EH (cell line): ENCODE results near the gene SMYD2.

Experiments used
- DNase-seq: peaks from one replicate; pipeline ENCODE4 v3.0.0-alpha.2; 2015; ENCODE audit warnings: low read depth

SMYD2 gene

DNA sequence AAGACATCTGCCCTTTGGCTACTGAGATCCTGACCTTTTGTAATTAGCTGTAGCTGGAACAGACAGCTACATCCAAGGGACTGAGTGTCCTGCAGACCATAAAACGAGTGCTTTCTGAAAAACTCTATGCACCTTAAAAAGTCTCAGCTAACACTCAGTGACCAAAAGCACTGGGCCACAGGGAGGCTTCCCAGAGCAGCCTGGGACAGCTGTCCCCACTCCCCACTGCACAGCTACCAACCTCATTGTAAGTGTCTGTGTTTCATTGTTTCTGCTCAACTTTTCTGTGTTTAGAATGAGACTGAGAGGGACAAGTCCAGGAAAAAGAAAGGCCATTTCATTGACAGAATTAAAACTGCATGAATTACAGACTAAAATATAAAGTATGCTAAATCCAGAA, 80.7 kb downstream of the SMYD2 start:
- DNase-seq, result no peak

DNA sequence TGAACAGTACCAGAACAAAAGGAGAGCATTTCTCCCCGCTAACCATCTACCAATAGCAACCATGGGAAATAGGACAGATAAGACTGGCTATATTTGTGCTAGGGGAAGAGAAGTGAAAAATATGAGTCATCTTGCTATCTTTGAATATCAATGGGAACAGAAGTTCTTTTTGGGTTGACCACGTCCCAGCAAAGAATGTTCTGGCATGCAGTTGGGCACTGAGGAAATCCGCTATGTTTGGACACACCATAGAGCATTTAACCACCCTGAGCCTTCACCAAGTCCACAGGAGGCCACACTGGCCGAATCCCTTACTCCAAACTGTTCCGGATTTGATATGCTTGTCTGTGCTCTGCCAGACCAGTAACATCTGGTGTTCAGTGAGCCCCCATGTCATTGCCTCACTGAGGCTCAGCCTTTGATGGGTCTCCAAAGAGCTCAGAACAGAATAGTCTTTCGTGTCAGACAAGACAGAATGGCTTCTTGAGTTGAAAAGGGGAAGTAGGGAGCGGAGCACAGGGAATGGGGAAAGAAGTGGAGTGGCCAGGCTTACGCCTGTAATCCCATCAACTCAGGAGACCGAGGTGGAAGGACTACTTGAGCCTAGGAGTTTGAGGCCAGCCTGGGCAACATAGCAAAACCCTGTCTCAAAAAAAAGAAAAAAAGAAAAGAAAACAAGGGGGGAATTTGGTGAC, 81.4 kb downstream of the SMYD2 start:
- DNase-seq, result peak; percentile 72

DNA sequence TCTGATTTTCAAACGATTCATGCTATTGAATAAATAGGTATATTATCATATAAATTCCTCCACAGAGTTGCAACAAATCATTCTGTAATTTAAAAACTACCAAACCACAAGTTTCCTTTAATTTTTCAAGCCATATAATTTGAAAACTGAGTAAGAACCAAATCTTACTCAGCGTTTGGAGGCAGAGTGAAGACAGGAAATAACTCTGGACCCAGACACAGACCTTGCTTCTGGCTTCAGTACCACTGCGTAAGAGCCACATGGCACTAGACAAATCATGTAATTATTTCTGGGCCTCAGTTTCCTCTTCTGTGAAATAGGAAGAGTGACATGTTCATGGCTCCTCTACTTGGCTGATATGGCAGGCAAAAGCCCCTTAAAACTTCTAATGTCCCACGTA, 82.4 kb downstream of the SMYD2 start:
- DNase-seq, result peak; percentile 51

DNA sequence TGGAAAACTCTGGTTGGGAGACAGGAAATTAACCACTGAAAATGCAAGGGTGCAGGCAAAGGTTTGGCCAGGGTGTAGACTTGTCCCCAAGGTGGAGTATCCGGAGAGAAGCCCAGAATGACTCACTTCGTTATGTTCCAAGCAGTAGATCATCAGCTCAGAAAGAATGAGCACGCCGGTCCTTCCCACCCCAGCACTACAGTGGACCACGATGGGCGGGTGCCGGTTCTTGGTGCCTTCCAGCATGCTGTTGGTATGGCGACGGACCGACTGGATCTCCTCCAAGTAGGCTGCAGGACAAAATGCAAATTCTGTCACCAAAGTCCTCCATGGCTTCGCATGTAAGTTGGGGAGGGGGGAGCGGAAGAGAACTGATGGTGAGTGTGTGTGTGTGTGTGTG, 83.4 kb downstream of the SMYD2 start:
- DNase-seq, result peak; percentile 29

DNA sequence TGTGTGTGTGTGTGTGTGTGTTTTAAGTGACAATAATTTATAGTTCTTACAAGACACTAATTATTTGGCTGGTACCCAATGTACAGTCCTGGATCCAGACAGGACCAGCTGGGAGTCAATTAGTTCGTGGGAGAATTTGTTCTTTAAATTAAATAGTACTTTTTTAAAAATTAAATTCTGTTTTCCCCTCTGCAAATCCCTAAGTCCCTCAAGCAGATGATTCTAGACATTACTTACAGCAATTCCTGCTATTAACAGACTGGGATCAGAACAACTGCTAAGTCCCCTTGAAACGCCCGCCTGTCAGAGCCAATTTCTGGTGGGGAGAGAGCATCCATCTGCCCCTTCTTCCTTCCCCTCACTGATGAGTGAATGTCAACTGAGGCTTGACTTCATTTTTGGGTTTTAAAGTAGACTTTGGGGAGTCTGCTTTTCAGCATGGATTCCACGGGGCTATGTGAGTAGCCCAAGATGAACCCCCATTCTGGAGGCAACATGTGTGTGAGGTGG, 83.9 kb downstream of the SMYD2 start:
- DNase-seq, result no peak

DNA sequence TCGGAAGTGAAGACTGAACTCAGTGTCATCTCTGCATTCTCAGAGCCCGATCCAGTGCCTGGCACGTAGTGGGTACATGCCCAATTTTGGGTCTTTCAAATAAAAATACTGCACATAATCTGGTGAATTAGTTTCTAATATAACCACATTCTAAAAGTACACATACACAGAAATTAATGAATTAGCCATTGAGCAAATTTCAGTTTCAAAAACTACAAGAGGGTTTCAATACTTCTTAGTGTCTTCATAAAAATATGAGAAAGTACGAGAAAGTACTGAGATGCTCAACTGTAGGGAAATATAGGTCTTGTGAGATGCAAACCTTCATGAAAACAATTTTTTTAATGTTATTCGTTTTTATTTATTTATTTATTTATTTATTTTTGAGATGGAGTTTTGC, 86.9 kb downstream of the SMYD2 start:
- no peak for DNase-seq

DNA sequence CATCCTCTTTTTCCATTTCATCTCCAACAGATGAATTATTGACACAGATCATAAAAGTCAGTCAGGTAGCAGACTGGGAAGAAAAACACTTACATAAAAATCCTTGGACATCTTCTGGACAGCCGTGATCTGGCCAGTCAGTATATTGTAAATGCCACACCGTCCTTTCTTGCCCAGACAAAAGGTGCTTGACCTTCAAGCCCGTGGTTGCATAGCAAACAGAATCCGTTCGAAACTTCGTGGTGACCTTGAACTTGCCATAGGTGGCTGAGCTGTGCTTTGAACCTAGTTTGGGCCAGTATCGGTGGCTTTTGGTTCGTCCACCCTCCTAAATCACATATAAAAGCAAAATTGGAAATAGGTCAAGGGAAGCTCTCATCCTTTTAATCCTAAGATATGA, 88.4 kb downstream of the SMYD2 start:
- DNase-seq, result no peak

DNA sequence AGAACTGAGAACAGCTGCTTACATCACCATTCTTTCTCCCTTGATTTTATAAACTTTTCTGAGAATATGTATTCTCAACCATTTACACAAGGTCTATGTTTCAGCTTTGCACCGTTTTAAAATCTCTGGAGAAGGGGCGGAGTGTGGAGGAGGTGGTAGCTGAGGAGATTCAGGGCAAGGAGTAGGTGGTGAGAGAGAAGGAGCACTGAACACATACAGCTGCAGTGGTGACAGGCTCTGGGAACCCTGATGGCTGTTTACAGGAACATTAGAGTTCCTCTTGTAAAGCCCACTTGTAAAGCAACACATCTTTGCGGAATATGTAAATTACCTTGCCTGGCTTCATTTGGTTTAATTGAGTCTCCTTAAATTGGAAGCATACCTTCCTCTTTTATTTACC, 89.7 kb downstream of the SMYD2 start:
- no peak for DNase-seq

DNA sequence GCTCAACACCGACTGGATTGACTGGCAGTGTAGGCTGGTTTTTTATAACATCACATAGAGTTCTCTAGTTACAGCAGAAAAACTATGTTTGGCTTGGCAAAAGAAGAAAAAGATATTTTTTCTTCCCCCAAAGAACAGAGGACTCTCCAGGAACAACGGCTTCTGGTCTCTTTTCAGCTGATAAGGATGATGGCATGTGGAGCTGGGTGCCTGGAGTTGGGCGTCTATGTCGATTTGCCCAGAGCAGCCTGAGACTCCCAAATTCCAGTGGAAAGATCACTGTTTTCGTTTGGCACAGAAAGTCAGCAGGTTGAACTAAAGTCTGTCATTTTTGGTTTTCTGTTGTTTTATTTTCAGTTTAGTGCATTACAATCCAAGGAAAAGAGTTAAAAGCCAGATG, 91.1 kb downstream of the SMYD2 start:
- no peak for DNase-seq

DNA sequence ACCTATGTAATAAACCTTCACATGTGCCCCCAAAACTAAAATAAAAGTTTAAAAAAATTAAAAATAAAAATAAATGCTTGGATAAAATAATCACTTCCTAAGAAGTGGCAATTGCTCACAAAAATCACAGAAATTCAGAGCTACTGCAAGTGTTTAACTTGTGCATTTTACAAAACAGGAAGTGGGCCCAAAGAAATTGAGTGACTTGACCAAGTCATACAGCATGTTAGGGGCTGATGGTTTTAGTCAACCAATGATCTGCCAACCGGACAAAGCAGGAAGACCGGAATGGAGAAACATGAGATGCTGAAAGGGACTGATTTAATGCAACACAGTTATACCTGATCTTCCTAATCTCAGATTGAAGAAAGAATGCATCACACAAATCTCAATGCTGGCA, 96.5 kb downstream of the SMYD2 start:
- no peak for DNase-seq

DNA sequence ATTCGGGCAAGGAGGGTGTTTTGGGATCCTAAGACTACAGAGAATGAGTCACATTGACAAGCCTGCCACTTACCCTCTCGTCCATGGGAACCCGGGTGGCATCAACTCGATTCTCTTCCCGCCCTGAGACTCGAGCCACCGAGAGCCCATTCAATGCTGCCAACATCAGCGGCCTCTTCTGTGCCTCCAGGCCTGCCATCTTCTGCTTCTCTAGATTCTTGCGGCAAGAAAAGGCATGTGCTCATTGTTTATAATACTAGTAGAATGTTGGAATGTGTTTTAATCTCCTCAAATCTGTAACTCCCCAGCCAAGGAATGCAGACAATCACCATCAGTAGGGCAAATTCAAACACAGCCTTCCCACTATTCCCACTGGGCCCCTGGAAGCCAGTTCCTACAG, 96.9 kb downstream of the SMYD2 start:
- DNase-seq, result peak; percentile 94

DNA sequence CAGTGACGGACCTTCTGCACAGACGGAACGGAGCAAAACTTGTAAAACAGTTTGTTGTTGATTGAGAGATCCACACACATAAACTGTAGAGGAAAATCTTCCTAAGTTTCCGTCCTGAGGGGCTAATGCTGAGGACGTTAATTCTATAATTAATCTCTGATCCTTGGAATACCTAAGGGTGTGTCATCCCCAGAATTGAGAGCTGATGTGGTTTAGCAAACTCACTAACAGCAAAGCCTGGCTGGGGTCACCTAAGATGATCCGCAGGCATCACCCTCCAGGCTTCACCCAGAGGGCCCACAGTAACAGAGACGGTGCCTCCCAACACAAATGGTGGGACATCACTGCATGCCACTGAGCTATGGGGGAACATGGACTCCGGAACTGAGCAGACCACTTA, 97.5 kb downstream of the SMYD2 start:
- DNase-seq, result peak; percentile 62

DNA sequence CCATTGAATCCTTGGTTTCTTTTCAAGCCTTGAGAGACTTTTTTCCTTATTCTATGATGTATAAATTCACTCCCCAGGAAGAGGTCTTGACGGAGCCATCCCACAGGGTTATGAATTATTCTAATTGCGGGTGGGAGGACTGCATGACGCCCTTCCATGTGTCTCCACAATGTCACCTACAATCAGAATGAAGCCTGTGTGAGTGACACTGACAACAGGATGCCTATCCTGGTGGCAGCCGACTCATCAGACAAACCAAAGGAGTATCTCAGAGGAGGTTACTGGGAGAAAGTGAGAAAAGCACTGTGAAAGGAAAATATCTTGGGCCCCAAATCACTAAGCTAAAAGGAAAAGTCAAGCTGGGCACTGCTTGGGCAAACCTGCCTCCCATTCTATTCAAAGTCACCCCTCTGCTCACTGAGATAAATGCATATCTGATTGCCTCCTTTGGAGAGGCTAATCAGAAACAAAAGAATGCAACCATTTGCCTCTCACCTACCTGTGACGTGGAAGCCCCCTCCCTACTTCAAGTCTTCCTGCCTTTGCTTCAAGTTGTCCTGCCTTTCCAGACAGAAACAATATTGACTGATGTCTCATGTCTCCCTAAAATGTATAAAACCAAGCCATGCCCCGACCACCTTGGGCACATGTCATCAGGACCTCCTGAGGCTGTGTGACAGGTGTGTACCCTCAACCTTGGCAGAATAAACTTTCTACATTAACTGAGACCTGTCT, 98.4 kb downstream of the SMYD2 start:
- peak; percentile 10 for DNase-seq

DNA sequence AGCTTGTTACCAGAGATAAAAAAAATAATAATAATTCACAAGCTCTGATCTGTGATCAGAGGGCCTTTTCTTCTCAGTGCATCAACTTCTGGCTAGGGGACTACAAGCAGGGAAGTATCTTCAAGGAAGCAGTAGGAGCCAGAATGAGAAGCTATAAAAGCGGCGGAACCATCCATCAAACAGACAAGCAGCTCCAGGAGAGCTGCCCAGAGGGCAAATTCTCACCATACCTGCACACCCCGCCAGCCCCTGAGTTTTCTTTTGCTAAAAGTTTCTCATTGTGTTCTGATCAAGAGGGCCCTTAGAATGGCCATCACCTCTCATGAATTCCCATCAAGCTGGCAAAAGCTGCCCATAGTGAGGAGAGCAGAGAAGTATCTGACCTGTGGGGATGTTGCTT, 99.4 kb downstream of the SMYD2 start:
- DNase-seq, result peak; percentile 32

DNA sequence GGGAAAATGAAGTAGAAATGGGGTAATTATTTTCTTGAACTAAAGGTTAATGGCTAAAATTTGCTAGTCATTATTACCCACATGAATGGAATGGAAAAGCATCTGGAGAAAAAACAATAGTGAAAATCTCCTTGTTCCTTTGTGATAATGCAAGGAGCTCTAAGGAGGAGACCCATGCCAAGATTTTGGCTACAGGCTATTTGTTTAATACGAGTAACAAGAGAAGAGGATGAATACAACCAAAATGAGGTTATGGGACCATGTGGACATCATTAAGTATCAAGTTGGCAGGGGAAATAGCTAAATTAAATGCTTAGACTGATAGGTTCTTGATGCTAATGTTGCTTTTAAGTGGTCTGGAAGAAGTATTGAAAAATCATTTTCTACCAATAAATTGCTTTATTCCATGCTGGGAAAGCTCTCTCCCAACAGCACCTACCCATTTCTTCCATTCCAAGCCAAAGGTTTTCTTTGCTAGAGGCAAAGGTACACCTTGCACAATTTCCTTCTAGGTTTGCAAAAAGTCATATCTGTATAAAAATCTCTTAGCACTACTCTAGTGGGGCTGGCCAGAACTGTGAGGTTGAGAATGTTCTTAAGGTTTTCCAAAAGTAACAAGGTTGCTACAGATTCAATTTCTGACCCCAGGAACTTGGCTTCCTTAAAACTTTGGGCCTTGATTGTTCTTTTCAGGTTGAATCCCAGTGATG, 100.2 kb downstream of the SMYD2 start:
- DNase-seq, result peak; percentile 61

DNA sequence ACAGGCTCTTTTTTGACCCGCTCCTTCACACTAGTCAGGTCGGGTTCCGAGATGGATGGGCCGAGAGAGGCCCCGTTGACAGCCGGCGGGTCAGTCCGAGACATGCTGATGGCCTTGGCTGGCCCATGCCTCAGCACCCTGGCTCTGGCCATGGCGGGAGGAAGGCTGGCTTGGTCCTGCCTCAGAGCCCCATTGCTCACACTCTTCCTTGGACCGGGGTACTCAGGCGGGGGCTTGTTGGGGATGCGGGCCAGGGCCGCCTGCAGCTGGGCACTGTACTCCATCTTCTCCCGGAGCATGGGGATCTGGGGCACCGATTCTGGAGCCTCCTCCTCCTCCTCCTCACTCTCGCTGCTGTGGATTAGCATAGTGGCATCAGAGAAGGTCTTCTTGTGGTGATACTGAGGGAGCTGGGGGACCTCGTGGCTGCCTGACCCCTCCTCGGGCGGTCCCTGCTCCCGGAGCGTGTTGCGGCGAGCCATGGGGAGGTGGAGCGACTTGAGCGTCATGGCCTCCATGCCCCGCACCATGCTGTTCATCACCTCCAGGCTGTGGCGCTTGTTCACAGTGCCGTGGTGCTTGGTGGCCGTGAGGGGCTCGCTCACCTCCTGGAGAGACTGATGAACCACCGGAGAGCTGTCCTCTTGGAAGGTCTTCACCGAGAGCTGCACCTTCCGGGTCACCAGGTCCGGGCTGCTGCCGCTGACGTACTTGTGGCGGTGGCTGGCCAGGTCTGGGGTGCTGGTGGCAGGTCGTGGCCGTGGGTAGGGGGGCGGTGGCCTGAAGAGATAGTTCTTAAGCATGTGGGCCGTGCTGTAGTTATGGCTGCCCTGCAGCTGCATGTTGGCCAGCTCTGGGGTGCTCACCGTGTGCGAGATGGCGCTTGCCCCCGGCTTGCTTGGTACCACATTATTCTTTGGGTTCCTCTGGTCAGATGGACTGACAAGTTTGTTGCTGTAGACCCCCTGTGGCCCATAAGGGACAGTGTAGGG, 102.7 kb downstream of the SMYD2 start:
- DNase-seq, result no peak

DNA sequence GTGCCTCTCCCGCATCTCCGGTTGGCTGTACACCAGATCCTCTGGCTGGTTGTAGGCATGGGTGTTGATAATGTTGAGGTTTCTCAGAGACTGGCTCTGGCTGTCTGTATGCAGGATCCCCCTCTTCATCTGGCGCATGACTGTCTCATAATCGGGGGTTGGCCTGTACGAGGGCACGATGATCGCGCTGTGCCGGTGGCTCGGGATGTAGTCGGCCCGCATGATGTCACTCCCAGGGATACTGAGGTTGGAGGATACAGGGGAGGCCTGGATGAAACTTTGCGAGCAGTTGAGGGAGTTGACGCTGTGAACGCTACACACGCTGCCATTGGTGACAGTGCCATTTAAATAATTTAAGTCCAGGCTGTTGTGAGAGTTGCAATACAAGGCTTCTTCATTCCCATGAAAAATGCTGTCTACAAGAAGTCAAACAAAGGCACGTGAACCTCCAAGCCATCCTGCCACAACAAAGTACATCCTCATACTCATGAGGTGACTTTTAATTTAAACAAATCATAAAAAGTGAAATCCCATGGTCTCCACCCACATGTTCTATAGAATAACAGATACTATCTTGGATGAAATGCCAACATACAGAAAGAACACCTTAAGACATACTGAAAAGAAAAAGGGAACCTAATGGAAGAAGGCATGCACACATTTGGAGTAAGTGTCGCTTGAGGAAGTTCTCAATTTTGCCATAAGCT, 103.6 kb downstream of the SMYD2 start:
- no peak for DNase-seq

DNA sequence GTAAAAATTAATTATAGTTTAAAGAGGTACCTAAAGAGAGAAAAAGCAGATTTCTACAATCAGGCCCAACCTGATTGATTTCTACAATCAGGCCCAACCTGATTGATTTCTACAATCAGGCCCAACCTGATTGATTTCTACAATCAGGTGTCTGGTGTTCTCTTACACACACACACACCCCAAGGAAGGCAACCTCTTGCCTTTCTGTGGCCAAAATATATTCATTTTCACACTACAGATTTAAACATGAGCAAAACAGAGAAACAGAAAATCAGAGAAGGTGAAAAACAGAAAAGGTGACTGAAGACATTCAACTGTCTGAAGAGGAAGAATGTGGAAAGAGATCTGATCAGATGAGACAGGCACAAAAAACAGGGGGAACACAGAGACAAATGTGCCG, 104.5 kb downstream of the SMYD2 start:
- no peak for DNase-seq

DNA sequence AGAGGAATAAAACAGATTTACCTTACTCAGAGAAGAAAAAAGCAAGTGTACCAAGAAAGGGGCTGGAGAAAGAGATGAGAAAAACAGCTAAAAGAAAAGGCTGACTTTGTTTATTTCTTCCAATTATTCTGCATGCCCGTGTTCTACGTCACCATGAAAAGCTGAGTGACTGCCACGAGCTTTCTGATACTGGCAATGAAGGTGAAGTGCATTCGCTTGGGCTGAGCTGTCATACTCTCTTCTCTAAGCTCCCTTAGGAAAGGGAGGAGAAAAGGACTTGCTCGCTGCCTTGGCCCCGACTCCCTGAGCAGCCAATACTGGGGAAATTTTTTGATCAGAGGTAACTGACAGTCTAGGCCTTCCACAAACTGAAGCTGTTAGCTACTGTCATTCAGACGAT, 105.4 kb downstream of the SMYD2 start:
- no peak for DNase-seq
